DOHH2 (cell line): ENCODE results near the gene CTNNA2.

ENCODE experiments used
- H3F3A ChIP-seq: fragments of 200-600 bp; sonication (generic), shearing (Covaris generic); 2 replicates; pipeline ENCODE4 v1.6.0; 2016; ENCODE audit warnings: antibody characterized with exemption, mild to moderate bottlenecking; ENCODE audit not compliant: control insufficient read depth, insufficient read depth
- H3K27ac ChIP-seq: fragments of 200-600 bp; sonication (generic); 2 replicates; pipeline ENCODE4 v1.5.1; 2014; ENCODE audit warnings: low read depth, mild to moderate bottlenecking, low read length, moderate library complexity
- H3K27me3 ChIP-seq: fragments of 200-600 bp; sonication (generic); 2 replicates; pipeline ENCODE4 v1.6.1; 2014; ENCODE audit warnings: mild to moderate bottlenecking, low read length, mixed read lengths; ENCODE audit not compliant: control insufficient read depth
- H3K36me3 ChIP-seq: fragments of 200-600 bp; sonication (generic); 2 replicates; pipeline ENCODE4 v1.6.1; 2014; ENCODE audit warnings: mild to moderate bottlenecking, low read length, moderate library complexity, mixed read lengths; ENCODE audit not compliant: control insufficient read depth
- H3K4me1 ChIP-seq: fragments of 200-600 bp; sonication (generic); 2 replicates; pipeline ENCODE4 v1.6.1; 2014; ENCODE audit warnings: mild to moderate bottlenecking, low read length, mixed read lengths; ENCODE audit not compliant: control insufficient read depth
- H3K4me2 ChIP-seq: fragments of 200-600 bp; sonication (generic); 2 replicates; pipeline ENCODE4 v1.6.0; 2014; ENCODE audit warnings: mild to moderate bottlenecking, low read length, moderate library complexity
- H3K4me3 ChIP-seq: fragments of 200-600 bp; sonication (generic); 2 replicates; pipeline ENCODE4 v1.5.1; 2014; ENCODE audit warnings: mild to moderate bottlenecking, low read length, mixed read lengths
- H3K79me2 ChIP-seq: fragments of 200-600 bp; sonication (generic); 2 replicates; pipeline ENCODE4 v1.6.1; 2014; ENCODE audit warnings: mild to moderate bottlenecking, low read length, mixed read lengths; ENCODE audit not compliant: control insufficient read depth
- H3K9me2 ChIP-seq: fragments of 200-600 bp; sonication (generic); replicated peaks from 2 replicates; pipeline ENCODE4 v1.6.1; 2014; ENCODE audit warnings: mild to moderate bottlenecking, low read length, mixed read lengths; ENCODE audit not compliant: control insufficient read depth
- H3K9me3 ChIP-seq: fragments of 200-600 bp; sonication (generic); 2 replicates; pipeline ENCODE4 v1.6.1; 2014; ENCODE audit warnings: antibody characterized with exemption, low read length, mixed read lengths; ENCODE audit not compliant: control insufficient read depth, insufficient read depth
- H4K20me1 ChIP-seq: fragments of 200-600 bp; sonication (generic); 2 replicates; pipeline ENCODE4 v1.6.0; 2014; ENCODE audit warnings: low read depth, mild to moderate bottlenecking, antibody characterized with exemption, low read length, moderate library complexity; ENCODE audit not compliant: control insufficient read depth, insufficient read depth
- EZH2phosphoT487 ChIP-seq: fragments of 200-600 bp; sonication (generic); IDR thresholded peaks from 2 replicates; pipeline ENCODE4 v1.6.1; 2017; ENCODE audit warnings: borderline replicate concordance, mild to moderate bottlenecking, antibody characterized with exemption, low read length, moderate library complexity, mixed read lengths
- TF ChIP-seq, protein P1 (sequence below): fragments of 200-600 bp; sonication (generic); IDR thresholded peaks from one replicate; pipeline ENCODE4 v1.5.1; 2014; ENCODE audit warnings: antibody characterized with exemption, mild to moderate bottlenecking, low read depth, low read length; ENCODE audit not compliant: poor library complexity, severe bottlenecking

The CTNNA2 gene

DNA sequence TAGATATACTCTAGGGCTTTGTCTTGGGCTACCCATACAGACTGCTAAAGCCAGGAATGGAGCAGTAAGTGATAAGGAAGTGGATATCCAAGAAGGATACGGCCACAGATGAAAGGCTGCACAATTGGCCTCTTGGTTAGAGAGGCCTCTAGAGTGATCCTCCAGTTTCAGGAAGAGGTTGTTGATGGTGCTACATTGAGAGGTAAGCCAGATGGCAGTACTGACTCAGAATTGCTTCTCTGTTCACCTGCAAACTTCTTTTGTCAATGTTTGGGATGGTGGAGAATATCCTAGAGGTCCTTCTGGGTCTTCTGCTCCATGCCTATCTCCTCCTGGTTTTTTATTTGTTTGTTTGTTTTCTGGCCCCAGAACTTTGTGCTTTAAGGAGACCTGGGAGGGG lies 1018.5 kb downstream of the CTNNA2 start:
- no peaks in the 10 kb centered on the region for H4K20me1 ChIP-seq
- H3K4me2 ChIP-seq = no peak overlapping the region
- H3K36me3 ChIP-seq = no peaks in the 10 kb centered on the region
- H3K9me3 ChIP-seq = no peaks in the 10 kb centered on the region
- H3F3A ChIP-seq = no peaks in the 10 kb centered on the region
- no peaks in the 10 kb centered on the region for H3K27me3 ChIP-seq
- H3K4me1 ChIP-seq = no peaks in the 10 kb centered on the region
- H3K9me2 ChIP-seq = no peaks in the 10 kb centered on the region
- TF ChIP-seq, protein P1, sequence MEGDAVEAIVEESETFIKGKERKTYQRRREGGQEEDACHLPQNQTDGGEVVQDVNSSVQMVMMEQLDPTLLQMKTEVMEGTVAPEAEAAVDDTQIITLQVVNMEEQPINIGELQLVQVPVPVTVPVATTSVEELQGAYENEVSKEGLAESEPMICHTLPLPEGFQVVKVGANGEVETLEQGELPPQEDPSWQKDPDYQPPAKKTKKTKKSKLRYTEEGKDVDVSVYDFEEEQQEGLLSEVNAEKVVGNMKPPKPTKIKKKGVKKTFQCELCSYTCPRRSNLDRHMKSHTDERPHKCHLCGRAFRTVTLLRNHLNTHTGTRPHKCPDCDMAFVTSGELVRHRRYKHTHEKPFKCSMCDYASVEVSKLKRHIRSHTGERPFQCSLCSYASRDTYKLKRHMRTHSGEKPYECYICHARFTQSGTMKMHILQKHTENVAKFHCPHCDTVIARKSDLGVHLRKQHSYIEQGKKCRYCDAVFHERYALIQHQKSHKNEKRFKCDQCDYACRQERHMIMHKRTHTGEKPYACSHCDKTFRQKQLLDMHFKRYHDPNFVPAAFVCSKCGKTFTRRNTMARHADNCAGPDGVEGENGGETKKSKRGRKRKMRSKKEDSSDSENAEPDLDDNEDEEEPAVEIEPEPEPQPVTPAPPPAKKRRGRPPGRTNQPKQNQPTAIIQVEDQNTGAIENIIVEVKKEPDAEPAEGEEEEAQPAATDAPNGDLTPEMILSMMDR = no peak
- no peak for TF ChIP-seq EZH2phosphoT487
- H3K79me2 ChIP-seq = no peaks in the 10 kb centered on the region
- H3K27ac ChIP-seq = no peak overlapping the region
- H3K4me3 ChIP-seq = no peak overlapping the region

DNA sequence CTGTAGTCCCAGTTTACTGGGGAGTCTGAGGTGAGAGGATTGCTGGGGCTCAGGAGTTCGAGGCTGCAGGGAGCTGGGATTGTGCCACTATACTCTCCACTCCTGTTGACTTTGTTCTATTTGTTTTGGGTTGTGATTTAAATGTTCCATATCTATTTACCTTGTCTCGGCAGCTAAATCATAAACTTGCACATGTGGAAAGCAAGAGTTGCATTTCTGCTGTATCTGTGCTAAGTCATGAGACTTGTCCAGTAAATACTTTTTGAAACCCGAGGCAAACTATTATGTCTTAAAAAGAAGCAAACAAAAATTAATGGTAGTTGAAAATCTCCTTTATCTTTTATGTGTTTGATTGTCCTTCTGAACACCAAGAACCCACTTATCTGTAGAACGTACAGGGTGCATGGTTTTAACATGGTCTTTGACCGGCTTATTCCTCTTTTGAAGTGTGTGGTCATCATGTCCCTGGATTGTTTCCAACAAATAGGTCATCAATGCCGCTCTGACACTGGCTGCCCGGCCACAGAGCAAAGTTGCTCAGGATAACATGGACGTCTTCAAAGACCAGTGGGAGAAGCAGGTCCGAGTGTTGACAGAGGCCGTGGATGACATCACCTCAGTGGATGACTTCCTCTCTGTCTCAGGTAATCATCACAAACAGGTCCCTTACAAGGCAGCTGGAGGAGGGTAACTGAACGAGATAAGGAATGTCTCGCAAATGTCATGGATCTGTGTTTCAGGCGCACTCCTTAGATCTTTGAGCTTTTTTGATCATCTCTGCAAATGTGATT lies 1032.8 kb downstream of the CTNNA2 start:
- no peaks in the 10 kb centered on the region for H4K20me1 ChIP-seq
- TF ChIP-seq EZH2phosphoT487 = no peak
- TF ChIP-seq, protein P1 = no peak
- H3K27ac ChIP-seq = no peak overlapping the region

DNA sequence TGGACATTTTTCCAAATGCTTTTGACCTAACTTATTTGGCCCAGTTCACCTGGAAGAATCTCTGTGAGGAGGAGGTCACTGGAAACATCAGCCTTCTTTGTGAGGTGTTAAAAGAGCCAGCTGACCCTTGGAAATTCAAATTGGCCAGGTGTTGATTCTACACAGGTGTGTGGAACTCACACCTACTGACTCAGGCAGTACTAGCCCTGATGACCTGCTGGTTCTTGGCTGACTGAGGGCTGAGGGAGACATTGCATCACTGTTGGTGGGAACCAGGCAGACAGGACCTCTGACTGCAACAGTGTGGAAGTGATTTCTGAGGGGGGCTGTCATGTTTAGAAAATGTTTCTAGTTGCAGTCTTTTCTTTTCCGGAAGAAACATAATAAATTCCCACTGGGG lies 1033.9 kb downstream of the CTNNA2 start:
- H3K4me2 ChIP-seq = no peak overlapping the region
- H3K4me1 ChIP-seq = no peaks in the 10 kb centered on the region
- no peaks in the 10 kb centered on the region for H3K9me2 ChIP-seq
- no peak overlapping the region for H3K4me3 ChIP-seq
- no peaks in the 10 kb centered on the region for H4K20me1 ChIP-seq
- H3K27ac ChIP-seq = no peak overlapping the region
- H3K79me2 ChIP-seq = no peaks in the 10 kb centered on the region
- no peaks in the 10 kb centered on the region for H3K27me3 ChIP-seq
- TF ChIP-seq EZH2phosphoT487 = no peak
- TF ChIP-seq, protein P1 = no peak
- H3F3A ChIP-seq = no peaks in the 10 kb centered on the region
- H3K9me3 ChIP-seq = no peaks in the 10 kb centered on the region
- no peaks in the 10 kb centered on the region for H3K36me3 ChIP-seq

More for the DNA sequence above, 1032.8 kb downstream of the CTNNA2 start:
- Histone ChIP-seq H3K4me2 (no peak overlapping the region), H3K4me1 (no peaks in the 10 kb centered on the region), H3K4me3 (no peak overlapping the region), H3K9me3 (no peaks in the 10 kb centered on the region), H3K9me2 (no peaks in the 10 kb centered on the region), H3K27me3 (no peaks in the 10 kb centered on the region), H3K36me3 (no peaks in the 10 kb centered on the region), H3K79me2 (no peaks in the 10 kb centered on the region), H3F3A (no peaks in the 10 kb centered on the region)
